Measurements from ENCODE around the gene FGF16. TPM values are rescaled to one million over a fixed set of nuclear protein-coding genes. Genes with fewer than 3 reads are reported as not detected.

The FGF16 gene
- total and polyA plus RNA-seq, 4 donors = 0.02 TPM; not detected in 3

DNA sequence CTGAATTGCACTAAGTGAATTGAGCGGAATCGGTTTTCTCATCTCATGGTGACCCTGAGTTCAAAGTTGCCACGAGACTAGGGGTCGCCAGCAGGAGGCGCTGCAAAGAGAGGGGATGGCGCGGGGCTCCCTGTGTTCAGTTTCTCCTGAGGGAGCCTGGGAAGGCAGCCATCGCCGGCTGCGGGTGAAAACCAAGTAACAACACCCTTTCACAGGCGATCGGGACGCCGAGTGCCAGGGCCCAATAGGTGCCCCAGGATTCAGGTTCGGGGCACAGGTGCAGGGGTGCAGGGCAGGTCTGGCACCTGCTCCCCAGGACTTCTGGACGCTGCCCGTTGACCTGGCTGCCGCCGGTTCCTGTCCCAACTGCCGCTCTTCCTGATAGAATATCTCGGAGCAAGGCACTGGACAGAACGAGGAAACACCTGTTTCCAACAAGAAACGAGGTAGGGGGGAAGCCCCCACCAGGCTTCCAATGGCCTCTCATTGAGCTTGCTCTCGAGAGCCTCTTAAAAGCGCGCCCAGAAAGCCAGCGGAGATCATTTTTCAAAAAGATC, 1.1 kb upstream of the FGF16 start:
- 4 to 29% methylated on average over 22 to 27 of the region's 27 CpGs for WGBS, 2 donors
- Histone ChIP-seq H3K9me3 (ENCODE audit: control insufficient read depth in 4 of 4, insufficient read depth in 3 of 4, low read length in 3 of 4) (no peaks in the 10 kb centered on the region), H3K4me1 (ENCODE audit: control insufficient read depth in 5 of 5, insufficient read depth in 5 of 5, low read length in 5 of 5) (peaks cover 0 to 15% (median 0%) of the 10 kb centered on the region in 5 donors), H3K9ac (ENCODE audit: insufficient read depth in 1 of 2, low read length in 2 of 2) (no peak overlapping the region), H3K27me3 (ENCODE audit: control insufficient read depth in 3 of 3, insufficient read depth in 3 of 3, low read length in 2 of 3) (no peaks in the 10 kb centered on the region), H3K36me3 (ENCODE audit: control insufficient read depth in 4 of 4, insufficient read depth in 4 of 4, low read length in 4 of 4) (no peaks in the 10 kb centered on the region), H3K27ac (ENCODE audit: low read depth in 1 of 2, low read length in 1 of 2) (no peak overlapping the region), H3K4me3 (no peak overlapping the region)
- TF ChIP-seq, protein P1, sequence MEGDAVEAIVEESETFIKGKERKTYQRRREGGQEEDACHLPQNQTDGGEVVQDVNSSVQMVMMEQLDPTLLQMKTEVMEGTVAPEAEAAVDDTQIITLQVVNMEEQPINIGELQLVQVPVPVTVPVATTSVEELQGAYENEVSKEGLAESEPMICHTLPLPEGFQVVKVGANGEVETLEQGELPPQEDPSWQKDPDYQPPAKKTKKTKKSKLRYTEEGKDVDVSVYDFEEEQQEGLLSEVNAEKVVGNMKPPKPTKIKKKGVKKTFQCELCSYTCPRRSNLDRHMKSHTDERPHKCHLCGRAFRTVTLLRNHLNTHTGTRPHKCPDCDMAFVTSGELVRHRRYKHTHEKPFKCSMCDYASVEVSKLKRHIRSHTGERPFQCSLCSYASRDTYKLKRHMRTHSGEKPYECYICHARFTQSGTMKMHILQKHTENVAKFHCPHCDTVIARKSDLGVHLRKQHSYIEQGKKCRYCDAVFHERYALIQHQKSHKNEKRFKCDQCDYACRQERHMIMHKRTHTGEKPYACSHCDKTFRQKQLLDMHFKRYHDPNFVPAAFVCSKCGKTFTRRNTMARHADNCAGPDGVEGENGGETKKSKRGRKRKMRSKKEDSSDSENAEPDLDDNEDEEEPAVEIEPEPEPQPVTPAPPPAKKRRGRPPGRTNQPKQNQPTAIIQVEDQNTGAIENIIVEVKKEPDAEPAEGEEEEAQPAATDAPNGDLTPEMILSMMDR (IDR thresholded peaks at IDR 0.05; ENCODE audit: control extremely low read depth, extremely low read depth) = no peak
- DNase-seq = peak in 1 of 3 donors; percentile 20
- peak; percentile 27 for ATAC-seq (ENCODE audit: insufficient read depth, low FRiP score)

DNA sequence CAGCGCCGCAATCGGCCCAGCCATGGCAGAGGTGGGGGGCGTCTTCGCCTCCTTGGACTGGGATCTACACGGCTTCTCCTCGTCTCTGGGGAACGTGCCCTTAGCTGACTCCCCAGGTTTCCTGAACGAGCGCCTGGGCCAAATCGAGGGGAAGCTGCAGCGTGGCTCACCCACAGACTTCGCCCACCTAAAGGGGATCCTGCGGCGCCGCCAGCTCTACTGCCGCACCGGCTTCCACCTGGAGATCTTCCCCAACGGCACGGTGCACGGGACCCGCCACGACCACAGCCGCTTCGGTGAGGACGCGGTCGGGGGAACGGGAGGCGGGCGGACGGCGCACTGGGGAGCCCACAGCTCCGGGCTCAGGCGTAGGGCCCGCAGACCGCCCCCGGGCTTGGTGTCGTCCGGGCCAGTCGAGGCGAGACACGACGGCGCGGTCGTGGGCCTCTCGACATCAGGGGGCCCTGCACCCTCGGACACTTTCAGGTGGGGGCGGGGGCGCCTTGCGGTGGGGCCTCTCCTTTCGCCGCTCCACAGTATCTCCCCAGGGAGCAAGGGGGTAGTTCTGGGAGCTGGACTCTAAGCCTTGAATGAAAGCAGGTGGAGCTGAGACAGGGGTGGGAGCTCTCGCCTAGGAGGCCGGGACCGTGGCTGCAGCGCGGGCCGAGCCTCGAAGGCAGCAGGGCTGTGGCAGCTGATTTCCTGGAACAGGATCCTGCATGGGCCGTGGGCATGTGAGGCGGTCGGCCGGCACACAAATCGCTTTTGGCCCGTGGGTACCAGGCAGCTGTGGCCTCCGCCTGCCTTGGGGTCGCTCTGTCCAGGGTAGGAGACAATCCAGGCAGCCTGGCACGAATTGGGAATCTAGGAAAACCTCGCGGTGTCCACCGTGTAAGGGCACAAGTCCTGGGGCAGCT, 722 bp downstream of the FGF16 start:
- H3K9me3 ChIP-seq (ENCODE audit: control insufficient read depth in 4 of 4, insufficient read depth in 3 of 4, low read length in 3 of 4) = no peaks in the 10 kb centered on the region
- H3K27me3 ChIP-seq (ENCODE audit: control insufficient read depth in 3 of 3, insufficient read depth in 3 of 3, low read length in 2 of 3) = no peaks in the 10 kb centered on the region
- H3K36me3 ChIP-seq (ENCODE audit: control insufficient read depth in 4 of 4, insufficient read depth in 4 of 4, low read length in 4 of 4) = no peaks in the 10 kb centered on the region
- no peak overlapping the region for H3K27ac ChIP-seq (ENCODE audit: low read depth in 1 of 2, low read length in 1 of 2)
- no peak overlapping the region for H3K9ac ChIP-seq (ENCODE audit: insufficient read depth in 1 of 2, low read length in 2 of 2)
- no peak overlapping the region for H3K4me3 ChIP-seq
- H3K4me1 ChIP-seq (ENCODE audit: control insufficient read depth in 5 of 5, insufficient read depth in 5 of 5, low read length in 5 of 5) = peaks cover 0 to 15% (median 0%) of the 10 kb centered on the region in 5 donors
- DNase-seq (no peak), ATAC-seq (ENCODE audit: insufficient read depth, low FRiP score) (no peak)
- WGBS, 2 donors = 19 to 57% methylated on average over 45 to 73 of the region's 73 CpGs
- TF ChIP-seq, protein P1 (IDR thresholded peaks at IDR 0.05; ENCODE audit: control extremely low read depth, extremely low read depth) = no peak

- H3K4me1 ChIP-seq (ENCODE audit: control insufficient read depth in 5 of 5, insufficient read depth in 5 of 5, low read length in 5 of 5) = peaks cover 0 to 15% (median 0%) of the 10 kb centered on the region in 5 donors
- 73 to 95% methylated on average over 3 of the region's 3 CpGs for WGBS, 2 donors
- TF ChIP-seq, protein P1 (IDR thresholded peaks at IDR 0.05; ENCODE audit: control extremely low read depth, extremely low read depth) = no peak
- no peaks in the 10 kb centered on the region for H3K9me3 ChIP-seq (ENCODE audit: control insufficient read depth in 4 of 4, insufficient read depth in 3 of 4, low read length in 3 of 4)
- DNase-seq (no peak), ATAC-seq (ENCODE audit: insufficient read depth, low FRiP score) (no peak)
- H3K4me3 ChIP-seq = no peak overlapping the region
- no peaks in the 10 kb centered on the region for H3K27me3 ChIP-seq (ENCODE audit: control insufficient read depth in 3 of 3, insufficient read depth in 3 of 3, low read length in 2 of 3)
- no peak overlapping the region for H3K27ac ChIP-seq (ENCODE audit: low read depth in 1 of 2, low read length in 1 of 2)
- no peaks in the 10 kb centered on the region for H3K36me3 ChIP-seq (ENCODE audit: control insufficient read depth in 4 of 4, insufficient read depth in 4 of 4, low read length in 4 of 4)
- H3K9ac ChIP-seq (ENCODE audit: insufficient read depth in 1 of 2, low read length in 2 of 2) = no peak overlapping the region
These were observed 3.2 kb downstream of the FGF16 start for GRCh38 chrX:77450415-77450814.
